Measurements from ENCODE around the gene RAMP1. TPM values are rescaled to one million over a fixed set of nuclear protein-coding genes. Genes with fewer than 3 reads are reported as not detected.

RAMP1 gene
- total RNA-seq, 6 experiments from 2014 or later: 10.1 to 75.2 (median 37.5) TPM

DNA sequence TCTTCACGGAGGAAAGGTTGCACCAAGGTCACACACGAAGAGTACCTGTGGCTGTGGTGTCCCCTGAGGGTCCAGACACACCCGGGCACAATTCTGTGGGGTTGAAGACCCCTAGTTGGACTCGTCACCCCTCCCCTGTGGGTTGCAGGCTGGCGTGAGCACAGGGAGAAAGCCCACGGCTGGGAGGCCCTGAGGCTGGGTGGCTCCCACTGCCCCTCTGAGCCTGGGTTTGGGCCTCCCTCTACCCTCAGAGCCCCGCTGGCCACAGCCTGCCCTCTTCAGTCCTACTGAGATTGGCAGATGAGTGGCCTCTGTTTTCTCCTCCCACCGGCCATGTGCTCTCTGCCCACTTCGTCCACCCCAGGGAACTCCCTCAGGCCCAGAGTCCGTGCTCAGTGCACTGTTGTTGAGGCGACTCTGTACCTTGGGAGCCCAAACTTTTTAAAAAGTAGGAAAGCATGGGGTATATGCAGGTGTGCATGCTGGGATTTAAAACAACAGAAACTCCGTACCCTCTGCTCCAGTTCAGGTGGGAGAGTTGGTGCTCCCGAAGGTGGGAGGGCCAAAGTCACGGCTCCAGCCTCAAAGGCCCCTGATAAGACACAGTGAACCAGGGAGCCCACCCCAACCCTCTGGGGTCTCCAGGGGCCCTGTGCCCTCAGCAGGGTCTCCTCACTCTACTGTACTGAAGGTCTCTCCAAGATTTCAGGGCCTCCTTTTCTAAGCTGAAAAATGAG is 19.1 kb downstream of the RAMP1 start:
- Histone ChIP-seq H3K27me3 (no peaks in the 10 kb centered on the region), H3K9me3 (no peaks in the 10 kb centered on the region), H3K4me3 (no peak overlapping the region), H3K36me3 (no peaks in the 10 kb centered on the region), H3K4me1 (no peaks in the 10 kb centered on the region), H3K27ac (no peak overlapping the region)
- intact Hi-C loops (cut with DNase I): no loop called here
- 98% methylated on average over 5 of the region's 14 CpGs for WGBS (ENCODE audit: insufficient coverage, low coverage, low lambda C conversion rate, missing lambda C conversion rate)
- TF ChIP-seq CTCF (IDR thresholded peaks at IDR 0.05): no peak
- no peak for TF ChIP-seq POLR2A (IDR thresholded peaks at IDR 0.05)
- ATAC-seq: no peak
- peak in 1 of 3 donors; percentile 31 for DNase-seq

- no peak overlapping the region for H3K27ac ChIP-seq
- no peaks in the 10 kb centered on the region for H3K36me3 ChIP-seq
- 93% methylated on average over 4 of the region's 5 CpGs for WGBS (ENCODE audit: insufficient coverage, low coverage, low lambda C conversion rate, missing lambda C conversion rate)
- H3K9me3 ChIP-seq: no peaks in the 10 kb centered on the region
- no peak overlapping the region for H3K4me3 ChIP-seq
- ATAC-seq (no peak), DNase-seq (no peak)
- no peak for TF ChIP-seq CTCF (IDR thresholded peaks at IDR 0.05)
- no peak for TF ChIP-seq POLR2A (IDR thresholded peaks at IDR 0.05)
- H3K4me1 ChIP-seq: no peaks in the 10 kb centered on the region
- no peaks in the 10 kb centered on the region for H3K27me3 ChIP-seq
- intact Hi-C loops (cut with DNase I): no loop called here
These were observed 19.6 kb downstream of the RAMP1 start for GRCh38 chr2:237879058-237879430.

DNA sequence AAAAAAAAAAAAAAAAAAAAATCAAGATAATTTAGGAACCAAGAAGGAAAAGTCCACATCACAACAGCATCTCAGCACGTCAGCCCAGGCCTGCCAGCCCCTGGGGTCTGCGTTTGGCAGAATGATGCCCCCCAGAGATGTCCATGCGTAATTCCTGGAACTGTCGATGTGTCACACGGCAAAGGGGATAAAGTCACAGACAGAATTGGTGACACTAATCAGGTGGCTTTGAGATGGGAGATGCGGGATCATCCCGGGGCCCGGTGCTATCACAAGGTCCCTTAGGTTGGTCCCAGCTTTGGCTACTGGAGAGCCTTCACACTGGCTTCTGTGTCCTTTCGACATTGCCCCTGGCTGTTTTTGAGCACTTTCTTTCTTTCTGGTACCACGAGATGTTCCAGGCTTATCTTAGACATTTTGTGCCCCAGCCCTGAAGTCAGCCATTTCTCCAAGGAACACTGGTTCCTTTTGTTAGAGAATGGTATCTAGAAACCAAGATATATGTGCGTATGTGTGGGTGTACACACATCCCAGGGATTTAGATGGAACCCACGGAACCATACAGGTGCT is 20.7 kb downstream of the RAMP1 start:
- Histone ChIP-seq H3K4me1 (no peaks in the 10 kb centered on the region), H3K9me3 (no peaks in the 10 kb centered on the region), H3K27ac (no peak overlapping the region), H3K27me3 (no peaks in the 10 kb centered on the region), H3K36me3 (no peaks in the 10 kb centered on the region), H3K4me3 (no peak overlapping the region)
- intact Hi-C loops (cut with DNase I): no loop called here
- TF ChIP-seq POLR2A (IDR thresholded peaks at IDR 0.05) (no peak), CTCF (IDR thresholded peaks at IDR 0.05) (no peak)
- DNase-seq: no peak
- WGBS (ENCODE audit: insufficient coverage, low coverage, low lambda C conversion rate, missing lambda C conversion rate): 90% methylated on average over 11 of the region's 12 CpGs
- no peak for ATAC-seq

GRCh38 chr2:237882510-237883481 is 23.4 kb downstream of the RAMP1 start:
- Histone ChIP-seq H3K9me3 (no peaks in the 10 kb centered on the region), H3K4me1 (peaks cover 0 to 3% (median 0%) of the 10 kb centered on the region in 4 donors), H3K27ac (no peak overlapping the region), H3K4me3 (no peak overlapping the region), H3K36me3 (no peaks in the 10 kb centered on the region), H3K27me3 (no peaks in the 10 kb centered on the region)
- WGBS (ENCODE audit: insufficient coverage, low coverage, low lambda C conversion rate, missing lambda C conversion rate): 88% methylated on average over 6 of the region's 20 CpGs
- ATAC-seq (no peak), DNase-seq (peak in 1 of 3 donors; percentile 53)
- intact Hi-C loops (cut with DNase I): no loop called here
- TF ChIP-seq POLR2A (IDR thresholded peaks at IDR 0.05): no peak
- TF ChIP-seq CTCF (IDR thresholded peaks at IDR 0.05): no peak

All from right lobe of liver (tissue), 6 donors.